ENCODE measurements around the gene RBM17.

Gene RBM17

GRCh38 chr10:6145166-6145987, 56.5 kb downstream of the RBM17 start:
- peak overlapping the region; percentile 67 for H3K27ac ChIP-seq
- no peak for TF ChIP-seq CTCF (conservative IDR thresholded peaks at IDR 0.05)

- no peak for TF ChIP-seq CTCF (conservative IDR thresholded peaks at IDR 0.05)
- H3K27ac ChIP-seq, result no peak overlapping the region; the same call in 1 of the 2 replicates
Measured at GRCh38 chr10:6146013-6146785, 57.4 kb downstream of the RBM17 start.

GRCh38 chr10:6146921-6147320, 58.1 kb downstream of the RBM17 start:
- H3K27ac ChIP-seq, result no peak overlapping the region
- TF ChIP-seq CTCF (conservative IDR thresholded peaks at IDR 0.05), result no peak

- no peak for TF ChIP-seq CTCF (conservative IDR thresholded peaks at IDR 0.05)
Measured at GRCh38 chr10:6148251-6148701, 59.4 kb downstream of the RBM17 start.

GRCh38 chr10:6148908-6149307, 60.1 kb downstream of the RBM17 start:
- H3K27ac ChIP-seq, result no peak overlapping the region
- no peak for TF ChIP-seq CTCF (conservative IDR thresholded peaks at IDR 0.05)

More at GRCh38 chr10:6148251-6148701, 59.4 kb downstream of the RBM17 start:
- no peak overlapping the region for H3K27ac ChIP-seq

- H3K27ac ChIP-seq, result no peak overlapping the region
- peak; percentile 68 for TF ChIP-seq CTCF (conservative IDR thresholded peaks at IDR 0.05)
Measured at GRCh38 chr10:6151087-6151977, 62.5 kb downstream of the RBM17 start.
